T-helper 17 cell (primary cell): ENCODE results near the gene ARHGAP30. TPM values are rescaled to one million over a fixed set of nuclear protein-coding genes. Genes with fewer than 3 reads are reported as not detected.
"Not testable (repeated sequence)": the region's sequence is repeated elsewhere in the genome, so short reads cannot be mapped to it uniquely, and the experiment has no call there.

Source experiments
- ATAC-seq: fragments of 150-1000 bp; cut with Tn5 transposase; 2 replicates; pipeline ENCODE4 v1.10.0; 2021; ENCODE audit warnings: mild to moderate bottlenecking, moderate library complexity
- DNase-seq, 3 donors: peaks; one replicate each; pipeline versions ENCODE4 v3.0.0 to v3.0.0-alpha.2; 2020 to 2021
- H3K9me3 ChIP-seq: one replicate; pipeline ENCODE4 v1.7.0; 2013; ENCODE audit warnings: low read length, mild to moderate bottlenecking; ENCODE audit not compliant: control insufficient read depth, poor library complexity, severe bottlenecking
- H3K27ac Mint-ChIP-seq: one replicate; pipeline ENCODE4 v1.8.0; 2022; ENCODE audit warnings: mild to moderate bottlenecking, moderate library complexity, mixed read lengths
- H3K27me3 Mint-ChIP-seq: one replicate; pipeline ENCODE4 v1.8.0; 2022; ENCODE audit warnings: mixed read lengths
- H3K36me3 Mint-ChIP-seq: one replicate; pipeline ENCODE4 v1.8.0; 2022; ENCODE audit warnings: low read depth, mixed read lengths
- H3K4me1 Mint-ChIP-seq: one replicate; pipeline ENCODE4 v1.8.0; 2022; ENCODE audit warnings: mild to moderate bottlenecking, mixed read lengths
- H3K4me3 Mint-ChIP-seq: one replicate; pipeline ENCODE4 v1.8.0; 2022; ENCODE audit warnings: mild to moderate bottlenecking, moderate library complexity, mixed read lengths
- total RNA-seq, 4 donors: library from RNA in 2 of 4; stranded (reverse) in 2 of 4; gene quantifications; one replicate each; pipeline ENCODE4 v1.2.3 and lab custom pipeline; 2022 to 2026

Gene ARHGAP30
- total RNA-seq, 2 donors from 2014 or later, result 156 to 189 TPM

DNA sequence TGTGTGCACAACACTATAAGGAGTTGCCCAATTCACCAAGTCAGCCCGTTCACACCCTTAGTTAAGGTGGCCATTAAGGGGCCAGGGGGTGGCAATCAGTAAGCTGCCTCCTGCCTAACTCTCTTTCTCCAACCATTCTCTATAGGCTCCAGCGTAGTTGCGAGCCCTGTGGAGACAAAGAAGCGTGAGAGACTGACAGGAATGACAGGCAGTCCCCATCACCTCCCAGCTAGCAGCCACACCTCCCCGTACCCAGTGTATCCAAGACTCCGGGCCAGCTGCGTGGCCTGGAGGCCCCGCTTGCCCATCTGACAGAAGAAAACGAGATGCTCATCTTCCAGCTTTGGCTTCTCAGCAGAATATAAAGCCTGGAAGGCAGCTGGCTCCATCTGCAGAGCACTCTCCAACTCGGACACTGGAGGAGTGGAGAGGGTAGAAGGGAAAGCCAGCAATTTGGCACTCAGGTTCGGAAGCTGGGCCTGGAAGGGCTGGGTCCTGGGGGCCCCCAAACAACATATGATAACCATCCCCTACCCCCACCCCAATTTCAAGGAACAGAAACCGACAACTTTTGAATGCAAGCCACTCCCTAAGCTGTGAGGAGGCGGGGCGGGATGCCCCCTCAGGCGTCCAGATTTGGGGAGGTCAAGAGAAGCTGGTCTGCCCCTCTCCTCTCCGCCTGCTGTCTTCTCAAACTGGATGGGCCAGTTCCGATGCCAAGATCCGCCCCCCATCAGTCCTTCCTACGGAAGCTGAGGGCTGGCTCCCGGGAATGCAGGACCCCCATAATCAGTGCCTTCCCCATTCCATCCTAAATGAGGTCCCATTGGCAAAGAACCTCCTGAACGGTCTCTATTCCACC, 31.8 kb downstream of the ARHGAP30 start:
- ATAC-seq (no peak), DNase-seq (no peak)
- H3K9me3 ChIP-seq, result no peaks in the 10 kb centered on the region
- Mint-ChIP-seq H3K36me3 (peaks cover 4% of the 10 kb centered on the region), H3K4me1 (peaks cover 34% of the 10 kb centered on the region), H3K4me3 (peak overlapping the region; percentile 92), H3K27me3 (no peaks in the 10 kb centered on the region), H3K27ac (peak overlapping the region; percentile 89)

DNA sequence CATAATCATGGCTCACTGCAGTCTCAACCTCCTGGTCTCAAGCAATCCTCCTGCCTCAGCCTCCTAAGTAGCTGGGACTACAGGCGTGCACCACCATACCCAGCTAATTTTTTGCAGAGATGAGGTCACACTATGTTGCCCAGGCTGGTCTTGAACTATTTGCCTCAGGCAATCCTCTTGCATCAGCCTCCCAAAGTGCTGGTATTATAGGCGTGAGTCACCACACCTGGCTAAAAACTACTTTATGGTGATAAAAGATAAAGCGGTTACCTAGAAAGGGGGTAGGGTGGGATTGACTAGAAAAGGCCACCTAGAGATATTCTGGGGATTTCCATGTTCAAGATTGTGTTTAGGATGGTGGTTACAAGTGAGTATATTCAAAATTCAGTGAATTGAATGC, 35.9 kb downstream of the ARHGAP30 start:
- H3K27me3 Mint-ChIP-seq, result no peaks in the 10 kb centered on the region
- ATAC-seq (no peak), DNase-seq (no peak)
- no peak overlapping the region for H3K4me3 Mint-ChIP-seq
- peaks cover 19% of the 10 kb centered on the region for H3K4me1 Mint-ChIP-seq
- peaks cover 3% of the 10 kb centered on the region for H3K36me3 Mint-ChIP-seq
- no peak overlapping the region for H3K27ac Mint-ChIP-seq
- H3K9me3 ChIP-seq, result no peaks in the 10 kb centered on the region

DNA sequence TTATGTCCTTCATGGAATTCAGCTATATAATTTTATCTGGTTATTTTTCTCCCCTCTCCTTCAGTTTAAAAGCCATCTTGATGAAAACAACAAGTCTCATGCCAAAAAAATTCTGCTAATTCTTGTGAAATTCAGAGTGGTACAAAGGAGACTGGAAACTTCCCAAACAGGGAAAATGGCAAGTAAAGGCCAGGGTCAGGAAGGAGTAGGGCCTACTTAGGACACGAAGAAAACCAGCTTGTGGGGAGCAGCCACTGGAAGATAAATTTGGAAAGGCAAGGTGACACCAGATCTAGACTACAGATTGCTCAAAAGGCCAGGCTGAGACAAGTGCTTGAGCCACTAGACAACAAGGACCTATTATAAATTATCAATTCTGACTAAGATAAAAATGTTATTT, 37.3 kb downstream of the ARHGAP30 start:
- no peaks in the 10 kb centered on the region for H3K9me3 ChIP-seq
- no peak for DNase-seq
- H3K4me1 Mint-ChIP-seq, result peaks cover 10% of the 10 kb centered on the region
- H3K27me3 Mint-ChIP-seq, result no peaks in the 10 kb centered on the region
- peaks cover 3% of the 10 kb centered on the region for H3K36me3 Mint-ChIP-seq
- ATAC-seq, result no peak
- H3K27ac Mint-ChIP-seq, result peak overlapping the region; percentile 67
- H3K4me3 Mint-ChIP-seq, result no peak overlapping the region

DNA sequence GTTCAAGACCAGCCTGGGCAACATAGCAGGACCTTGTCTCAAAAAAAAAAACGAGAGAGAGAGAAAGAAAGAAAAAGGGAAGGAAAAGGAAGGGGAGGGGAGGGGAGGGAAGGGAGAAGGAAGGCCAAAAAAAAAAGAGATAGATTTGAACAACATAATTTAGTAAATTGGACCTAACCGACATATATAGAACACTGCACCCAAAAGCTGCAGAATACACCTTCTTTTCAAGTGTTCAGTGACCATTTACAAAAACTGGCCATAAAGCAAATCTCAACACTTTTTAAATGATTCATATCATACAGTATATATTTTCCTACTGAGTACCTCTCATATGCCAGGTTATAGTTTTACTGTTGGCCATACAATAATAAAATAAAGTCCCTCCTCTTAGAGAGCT, 37.8 kb downstream of the ARHGAP30 start:
- no peaks in the 10 kb centered on the region for H3K9me3 ChIP-seq
- ATAC-seq, result no peak
- H3K4me1 Mint-ChIP-seq, result peaks cover 10% of the 10 kb centered on the region
- H3K27me3 Mint-ChIP-seq, result no peaks in the 10 kb centered on the region
- DNase-seq, result no peak
- no peak overlapping the region for H3K27ac Mint-ChIP-seq
- peaks cover 3% of the 10 kb centered on the region for H3K36me3 Mint-ChIP-seq
- no peak overlapping the region for H3K4me3 Mint-ChIP-seq

- H3K9me3 ChIP-seq, ATAC-seq, DNase-seq, H3K27me3 Mint-ChIP-seq, H3K36me3 Mint-ChIP-seq, H3K4me3 Mint-ChIP-seq, H3K27ac Mint-ChIP-seq: not testable (repeated sequence)
- peaks cover 10% of the 10 kb centered on the region for H3K4me1 Mint-ChIP-seq
Measured at GRCh38 chr1:161029466-161029865, 40.2 kb downstream of the ARHGAP30 start.

GRCh38 chr1:161026954-161027353, 42.7 kb downstream of the ARHGAP30 start:
- not testable (repeated sequence) for H3K9me3 ChIP-seq, DNase-seq, H3K27ac Mint-ChIP-seq, ATAC-seq, H3K4me1 Mint-ChIP-seq, H3K27me3 Mint-ChIP-seq, H3K4me3 Mint-ChIP-seq, H3K36me3 Mint-ChIP-seq

DNA sequence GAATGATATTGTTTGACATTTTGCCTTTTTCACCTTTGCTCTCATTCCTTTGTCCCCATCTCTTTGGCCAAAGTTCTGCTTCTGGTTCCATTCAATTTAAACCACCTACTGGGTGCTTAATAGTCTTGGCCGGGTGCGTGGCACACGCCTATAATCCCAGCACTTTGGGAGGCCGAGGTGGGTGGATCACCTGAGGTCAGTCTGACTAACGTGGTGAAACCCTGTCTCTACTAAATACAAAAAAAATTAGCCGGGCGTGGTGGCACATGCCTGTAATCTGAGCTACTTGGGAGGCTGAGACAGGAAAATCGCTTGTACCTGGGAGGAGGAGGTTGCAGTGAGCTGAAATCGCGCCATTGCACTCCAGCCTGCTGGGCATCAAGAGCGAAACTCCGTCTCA, 47.3 kb downstream of the ARHGAP30 start:
- Mint-ChIP-seq H3K27ac (peak overlapping the region; percentile 97), H3K4me3 (peak overlapping the region; percentile 52), H3K4me1 (peaks cover 35% of the 10 kb centered on the region)
- not testable (repeated sequence) for DNase-seq, H3K9me3 ChIP-seq, H3K27me3 Mint-ChIP-seq, H3K36me3 Mint-ChIP-seq, ATAC-seq

DNA sequence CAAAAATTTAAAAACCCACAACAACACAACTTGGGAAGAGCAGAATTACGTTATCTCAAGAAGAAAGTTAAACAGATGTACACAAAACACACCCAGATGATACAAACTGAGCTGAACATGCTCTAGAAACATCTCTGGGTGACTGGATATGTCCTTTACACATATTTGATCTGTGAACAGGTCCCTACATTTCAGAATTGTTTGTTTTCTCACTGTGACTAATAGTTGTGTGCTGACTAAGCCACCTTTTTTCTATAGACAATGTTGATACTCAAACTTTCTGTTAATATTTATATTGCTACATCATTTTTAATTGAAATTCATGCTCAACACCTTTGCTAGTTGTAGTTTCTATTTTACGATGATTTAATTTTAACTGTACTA, 47.7 kb downstream of the ARHGAP30 start:
- peak overlapping the region; percentile 97 for H3K27ac Mint-ChIP-seq
- H3K9me3 ChIP-seq, result no peaks in the 10 kb centered on the region
- peaks cover 2% of the 10 kb centered on the region for H3K36me3 Mint-ChIP-seq
- ATAC-seq (no peak), DNase-seq (no peak)
- H3K4me1 Mint-ChIP-seq, result peaks cover 35% of the 10 kb centered on the region
- no peak overlapping the region for H3K4me3 Mint-ChIP-seq
- H3K27me3 Mint-ChIP-seq, result no peaks in the 10 kb centered on the region

DNA sequence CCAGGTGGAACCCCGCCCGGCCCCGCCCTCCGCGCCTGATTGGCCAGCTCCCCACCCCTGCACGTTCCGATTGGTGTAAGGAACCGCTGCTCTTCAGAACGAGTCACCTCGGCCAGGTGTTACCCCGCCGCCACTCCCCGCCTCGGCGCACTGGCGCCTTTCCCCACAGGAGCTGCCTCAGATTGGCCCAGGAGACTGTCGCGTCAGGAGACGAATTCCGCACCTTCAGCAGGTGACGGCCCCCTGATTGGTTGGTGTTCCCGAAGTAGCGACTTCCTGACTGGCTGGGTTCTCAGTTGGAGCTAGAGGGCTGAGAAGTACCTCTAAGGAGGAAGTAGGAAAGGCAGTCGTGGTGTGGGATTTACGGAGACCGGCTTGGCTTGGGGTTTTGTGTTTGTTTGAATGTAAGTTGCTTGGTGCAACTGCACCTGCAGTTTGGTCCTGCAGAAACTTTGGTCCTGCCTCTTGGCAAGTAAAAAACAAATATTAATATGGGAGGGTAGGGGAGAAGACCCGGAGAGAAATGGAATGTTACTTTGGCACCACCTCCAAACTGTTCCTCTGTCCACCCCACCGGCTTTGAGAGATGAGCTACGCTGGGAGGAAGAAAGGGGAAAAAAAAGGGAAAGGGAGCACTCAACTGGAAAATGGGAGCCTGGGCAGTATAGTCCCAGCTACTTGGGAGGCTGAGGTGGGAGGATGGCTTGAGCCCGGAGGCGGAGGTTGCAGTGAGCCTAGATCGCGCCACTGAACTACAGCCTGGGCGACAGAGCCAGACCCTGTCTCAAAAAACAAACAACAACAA, 48.3 kb downstream of the ARHGAP30 start:
- DNase-seq (peak; percentile 78 to 91 (median 86)), ATAC-seq (peak; percentile 97)
- Mint-ChIP-seq H3K4me3 (peak overlapping the region; percentile 93), H3K27me3 (no peaks in the 10 kb centered on the region), H3K36me3 (peaks cover 2% of the 10 kb centered on the region), H3K4me1 (peaks cover 35% of the 10 kb centered on the region), H3K27ac (peak overlapping the region; percentile 97)
- H3K9me3 ChIP-seq, result no peaks in the 10 kb centered on the region

- peak within 1 kb of the TSS; percentile 93 for H3K4me3 Mint-ChIP-seq
- DNase-seq (peak in 1 of 3 donors; percentile 13), ATAC-seq (peak; percentile 45)
- H3K36me3 Mint-ChIP-seq, result peaks cover 2% of the 10 kb centered on the region
- peak within 1 kb of the TSS; percentile 97 for H3K27ac Mint-ChIP-seq
- H3K27me3 Mint-ChIP-seq, result no peaks in the 10 kb centered on the region
- H3K4me1 Mint-ChIP-seq, result peaks cover 35% of the 10 kb centered on the region
- no peaks in the 10 kb centered on the region for H3K9me3 ChIP-seq
Measured at GRCh38 chr1:161020509-161021164, 49.1 kb downstream of the ARHGAP30 start, which contains the start of gene F11R. Gene F11R, minus strand, starts transcription at chr1:161021152. Its CDS starts 79 bp downstream, at chr1:161021073.

DNA sequence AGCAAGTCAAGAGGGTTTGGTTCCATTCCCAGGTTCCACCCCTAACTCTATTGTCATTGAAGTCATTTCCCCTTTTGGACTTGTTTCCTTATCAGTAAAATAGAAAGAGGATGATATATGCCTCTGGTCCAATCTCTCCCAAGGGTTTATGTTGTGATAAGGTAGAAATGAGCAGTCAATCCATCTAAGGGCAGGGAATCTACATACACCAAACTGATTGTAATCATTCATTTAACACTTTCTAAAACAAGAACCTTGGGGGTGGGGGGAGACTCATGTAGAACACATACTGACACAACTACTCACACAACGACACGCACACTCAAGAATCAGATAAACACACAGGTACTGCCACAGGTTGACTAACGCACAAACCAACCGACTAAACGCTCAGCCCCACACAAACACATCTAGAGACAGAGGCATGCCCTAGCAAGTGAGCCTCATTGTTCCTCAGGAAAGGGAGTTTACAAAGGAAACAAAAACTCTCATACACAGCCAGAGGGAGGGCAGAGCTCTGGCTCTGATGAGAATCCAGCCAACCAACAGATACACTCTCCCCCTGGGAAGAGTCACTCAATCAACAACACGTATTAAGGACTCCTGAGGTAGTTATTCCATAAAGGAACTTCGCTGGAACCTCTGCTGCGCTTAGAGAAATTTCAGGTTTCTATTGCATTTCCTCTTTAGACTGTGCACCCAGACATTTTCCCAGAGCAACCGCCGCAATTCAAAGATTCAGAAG, 49.8 kb downstream of the ARHGAP30 start:
- H3K27ac Mint-ChIP-seq, result peak overlapping the region; percentile 97
- no peak for DNase-seq

DNA sequence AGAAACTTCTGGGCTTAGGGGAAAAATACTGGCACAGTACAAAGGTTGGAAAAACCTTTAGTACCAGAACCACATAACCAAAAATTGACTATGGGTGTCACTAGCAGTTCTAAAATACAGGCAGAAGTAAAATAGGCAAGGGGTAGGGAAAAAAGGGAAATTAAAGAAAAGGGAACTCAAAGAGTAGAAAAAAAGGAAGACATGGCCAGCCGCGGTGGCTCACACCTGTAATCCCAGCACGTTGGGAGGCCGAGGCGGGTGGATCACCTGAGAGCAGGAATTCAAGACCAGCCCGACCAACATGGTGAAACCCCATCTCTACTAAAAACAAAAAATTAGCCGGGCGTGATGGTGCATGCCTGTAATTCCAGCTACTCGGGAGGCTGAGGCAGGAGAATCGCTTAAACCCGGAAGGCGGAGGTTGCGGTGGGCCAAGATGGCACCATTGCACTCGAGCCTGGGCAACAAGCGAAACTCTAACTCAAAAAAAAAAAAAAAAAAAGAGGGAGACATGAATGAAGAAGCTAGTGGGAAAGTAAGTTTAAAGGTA, 50.5 kb downstream of the ARHGAP30 start:
- H3K36me3 Mint-ChIP-seq, result not testable (repeated sequence)

More for the DNA sequence above, 49.8 kb downstream of the ARHGAP30 start:
- H3K27me3 Mint-ChIP-seq, result no peaks in the 10 kb centered on the region
- H3K4me1 Mint-ChIP-seq, result peaks cover 35% of the 10 kb centered on the region
- H3K9me3 ChIP-seq, result no peaks in the 10 kb centered on the region
- H3K36me3 Mint-ChIP-seq, result peaks cover 2% of the 10 kb centered on the region
- no peak for ATAC-seq
- H3K4me3 Mint-ChIP-seq, result peak overlapping the region; percentile 93

More for the DNA sequence above, 50.5 kb downstream of the ARHGAP30 start:
- peaks cover 36% of the 10 kb centered on the region for H3K4me1 Mint-ChIP-seq
- H3K27ac Mint-ChIP-seq, result peak overlapping the region; percentile 97
- H3K4me3 Mint-ChIP-seq, result peak overlapping the region; percentile 49
- not testable (repeated sequence) for ATAC-seq, H3K9me3 ChIP-seq, H3K27me3 Mint-ChIP-seq, DNase-seq
